HUES6 (cell line): ENCODE results near the gene UAP1L1.

Source experiments
- H3K27ac ChIP-seq: 2 replicates; pipeline ENCODE4 v1.7.0; 2013; ENCODE audit warnings: low read depth, mild to moderate bottlenecking, low read length, inconsistent platforms
- H3K27me3 ChIP-seq: 2 replicates; pipeline ENCODE4 v1.6.1; 2013; ENCODE audit warnings: low read length; ENCODE audit not compliant: control insufficient read depth, insufficient read depth
- H3K36me3 ChIP-seq: 2 replicates; pipeline ENCODE4 v1.6.1; 2013; ENCODE audit warnings: low read length; ENCODE audit not compliant: control insufficient read depth, insufficient read depth
- H3K4me1 ChIP-seq: 2 replicates; pipeline ENCODE4 v1.6.1; 2013; ENCODE audit warnings: low read length; ENCODE audit not compliant: control insufficient read depth, insufficient read depth
- H3K4me3 ChIP-seq: 2 replicates; pipeline ENCODE4 v1.5.1; 2013; ENCODE audit warnings: low read depth, low read length
- H3K9ac ChIP-seq: one replicate; pipeline ENCODE4 v1.6.1; 2013; ENCODE audit warnings: mild to moderate bottlenecking, low read length
- H3K9me3 ChIP-seq: 2 replicates; pipeline ENCODE4 v1.6.1; 2013; ENCODE audit warnings: low read depth, low read length; ENCODE audit not compliant: control insufficient read depth, insufficient read depth

The UAP1L1 gene

DNA sequence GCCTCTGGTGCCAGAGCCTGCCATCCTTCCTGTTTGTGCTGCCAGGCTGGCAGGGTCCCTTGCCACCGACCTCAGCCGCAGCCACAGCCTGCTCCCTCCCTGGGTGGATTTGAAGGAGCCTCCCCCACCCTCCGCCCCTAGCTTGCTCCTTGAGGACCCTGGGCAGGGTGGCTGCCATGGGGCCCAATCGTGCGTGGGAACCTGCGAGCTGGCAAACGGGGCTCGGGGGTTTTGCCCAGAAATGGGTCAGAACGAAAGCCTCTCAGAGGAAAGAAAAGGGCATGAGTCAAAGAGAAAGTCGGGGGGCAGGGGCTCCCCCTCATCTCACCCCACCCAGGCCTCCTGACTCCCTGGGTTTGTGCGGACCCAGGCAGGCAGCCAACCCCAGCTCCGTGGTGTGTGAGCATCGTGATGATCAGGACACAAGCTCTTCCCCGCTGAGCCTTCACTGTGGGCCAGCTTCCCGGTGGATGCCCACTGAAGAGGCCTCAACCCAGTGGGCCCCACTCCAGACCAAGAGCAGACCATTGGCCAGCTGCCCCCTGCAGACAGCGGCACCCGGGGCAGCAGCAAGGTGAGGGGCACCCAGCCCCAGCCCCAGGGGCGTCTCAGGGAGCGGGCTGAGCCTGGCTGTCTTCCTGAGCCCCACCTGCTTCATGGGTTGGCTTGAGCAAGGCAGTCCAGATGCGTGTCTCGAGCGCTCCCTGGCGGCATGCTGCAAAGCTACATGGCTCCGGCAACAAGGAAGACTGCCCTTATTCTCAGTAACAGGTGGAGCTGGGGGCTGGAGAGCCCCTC lies 42.4 kb upstream of the UAP1L1 start:
- Histone ChIP-seq H3K4me1 (no peaks in the 10 kb centered on the region), H3K9ac (no peak overlapping the region), H3K36me3 (peaks cover 13% of the 10 kb centered on the region), H3K4me3 (no peak overlapping the region), H3K27me3 (peaks cover 7% of the 10 kb centered on the region; the same call in 1 of the 2 replicates), H3K9me3 (no peaks in the 10 kb centered on the region), H3K27ac (no peak overlapping the region)

DNA sequence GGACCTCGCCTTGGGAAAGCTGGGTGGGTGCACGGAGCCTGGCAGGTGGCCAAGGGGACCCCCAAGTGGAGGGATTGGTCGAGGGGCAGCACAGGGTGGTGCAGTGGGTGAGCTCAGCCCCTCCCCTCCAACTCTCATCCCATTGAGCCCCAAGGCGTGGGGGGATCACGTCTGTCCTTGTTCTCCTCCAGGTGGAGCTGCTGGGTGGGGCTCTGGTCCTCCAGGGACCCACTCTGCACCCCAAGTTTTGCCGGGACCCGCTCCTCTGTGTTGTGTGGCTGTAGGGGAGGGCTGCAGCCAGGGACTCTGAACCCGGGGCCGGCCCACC lies 41.8 kb upstream of the UAP1L1 start:
- peaks cover 15% of the 10 kb centered on the region for H3K36me3 ChIP-seq
- no peak overlapping the region for H3K4me3 ChIP-seq
- H3K27ac ChIP-seq, result no peak overlapping the region
- H3K4me1 ChIP-seq, result no peaks in the 10 kb centered on the region
- no peak overlapping the region for H3K9ac ChIP-seq
- no peaks in the 10 kb centered on the region for H3K9me3 ChIP-seq
- H3K27me3 ChIP-seq, result peaks cover 7% of the 10 kb centered on the region; the same call in 1 of the 2 replicates

DNA sequence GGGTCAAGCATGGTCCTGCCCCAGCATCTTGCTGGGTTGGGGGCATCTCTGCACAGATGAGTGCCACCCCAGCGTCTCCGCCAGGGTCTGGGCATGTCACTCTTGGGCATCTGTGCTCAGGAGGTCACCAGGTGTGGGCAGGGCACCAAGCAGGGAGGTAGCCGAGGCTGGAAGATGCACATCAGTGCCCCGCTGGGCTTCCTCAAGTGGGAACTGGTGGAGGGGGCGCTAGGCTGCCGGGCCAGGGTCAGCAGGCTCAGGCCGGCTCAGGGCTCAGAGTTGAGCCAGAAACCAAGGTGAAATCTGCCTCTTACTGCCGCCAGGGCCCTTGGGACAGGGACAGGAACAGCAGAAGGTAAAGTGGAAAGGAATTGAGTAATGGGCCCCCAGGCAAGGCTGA lies 41.4 kb upstream of the UAP1L1 start:
- Histone ChIP-seq H3K27me3 (peaks cover 7% of the 10 kb centered on the region; the same call in 1 of the 2 replicates), H3K9ac (no peak overlapping the region), H3K4me3 (no peak overlapping the region), H3K36me3 (peaks cover 15% of the 10 kb centered on the region), H3K9me3 (no peaks in the 10 kb centered on the region), H3K4me1 (no peaks in the 10 kb centered on the region), H3K27ac (no peak overlapping the region)

DNA sequence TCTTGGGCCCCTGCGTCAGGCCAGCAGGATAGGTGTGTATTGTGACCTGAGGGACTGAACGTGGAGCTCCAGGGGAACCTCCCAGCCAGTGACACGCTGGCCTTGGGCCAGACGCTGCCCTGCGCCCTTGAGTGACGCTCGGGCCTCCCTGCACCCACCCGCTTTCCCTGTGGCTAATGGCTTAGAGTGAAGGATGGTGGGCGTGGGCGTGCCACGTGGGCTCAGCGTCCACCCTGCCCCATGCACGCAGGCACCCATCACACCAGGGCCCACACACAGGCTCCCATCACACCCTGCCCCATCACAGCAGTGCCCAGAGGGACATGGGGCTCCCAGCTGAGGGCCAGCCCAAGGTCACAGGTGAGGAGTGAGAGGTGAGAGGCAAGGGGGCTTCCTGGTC lies 40.3 kb upstream of the UAP1L1 start:
- Histone ChIP-seq H3K4me3 (no peak overlapping the region), H3K9me3 (no peaks in the 10 kb centered on the region), H3K4me1 (no peaks in the 10 kb centered on the region), H3K27me3 (peaks cover 7% of the 10 kb centered on the region; the same call in 1 of the 2 replicates), H3K27ac (no peak overlapping the region), H3K9ac (no peak overlapping the region), H3K36me3 (peaks cover 15% of the 10 kb centered on the region)

DNA sequence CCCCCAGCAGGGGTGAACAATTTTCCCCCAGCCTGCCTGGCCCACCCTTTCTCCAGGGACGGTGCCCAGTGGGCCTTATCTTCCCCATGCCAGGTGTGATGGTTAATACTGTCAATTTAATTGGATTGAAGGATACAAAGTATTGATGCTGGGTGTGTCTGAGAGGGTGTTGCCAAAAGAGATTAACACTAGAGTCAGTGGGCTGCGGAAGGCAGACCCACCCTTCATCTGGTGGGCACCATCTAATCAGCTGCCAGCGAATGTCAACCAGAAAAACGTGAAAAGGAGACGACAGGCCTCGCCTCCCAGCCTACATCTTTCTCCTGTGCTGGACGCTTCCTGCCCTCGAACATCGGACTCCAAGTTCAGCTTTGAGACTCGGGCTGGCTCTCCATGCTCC lies 39.8 kb upstream of the UAP1L1 start:
- peaks cover 7% of the 10 kb centered on the region; the same call in 1 of the 2 replicates for H3K27me3 ChIP-seq
- H3K4me1 ChIP-seq, result no peaks in the 10 kb centered on the region

DNA sequence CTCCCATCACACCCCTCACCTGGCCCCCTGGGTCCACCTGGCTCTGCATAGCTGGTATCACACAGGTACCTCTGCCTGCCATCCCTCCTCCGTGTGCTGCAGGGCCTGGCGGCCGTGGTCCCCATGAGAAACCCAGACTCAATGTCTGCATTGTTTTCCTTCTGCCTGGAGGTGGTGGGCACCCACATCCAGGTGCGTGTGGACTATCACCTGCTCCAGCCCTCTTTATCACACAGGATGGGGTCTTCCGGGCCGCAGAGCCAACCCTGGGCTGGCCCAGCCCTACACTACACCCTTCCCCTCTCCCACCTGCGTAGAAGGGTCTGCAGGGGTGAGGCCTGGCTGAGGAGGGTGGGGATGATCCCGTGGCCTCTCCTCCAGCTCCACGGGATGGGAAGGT lies 38.4 kb upstream of the UAP1L1 start:
- H3K9ac ChIP-seq, result no peak overlapping the region
- no peak overlapping the region for H3K4me3 ChIP-seq
- peaks cover 15% of the 10 kb centered on the region for H3K36me3 ChIP-seq
- no peaks in the 10 kb centered on the region for H3K9me3 ChIP-seq
- no peak overlapping the region for H3K27ac ChIP-seq
- H3K27me3 ChIP-seq, result peaks cover 16% of the 10 kb centered on the region; the same call in 1 of the 2 replicates
- no peaks in the 10 kb centered on the region for H3K4me1 ChIP-seq

More for the DNA sequence above, 39.8 kb upstream of the UAP1L1 start:
- no peaks in the 10 kb centered on the region for H3K9me3 ChIP-seq
- no peak overlapping the region for H3K9ac ChIP-seq
- H3K36me3 ChIP-seq, result peaks cover 15% of the 10 kb centered on the region
- no peak overlapping the region for H3K4me3 ChIP-seq
- no peak overlapping the region for H3K27ac ChIP-seq

DNA sequence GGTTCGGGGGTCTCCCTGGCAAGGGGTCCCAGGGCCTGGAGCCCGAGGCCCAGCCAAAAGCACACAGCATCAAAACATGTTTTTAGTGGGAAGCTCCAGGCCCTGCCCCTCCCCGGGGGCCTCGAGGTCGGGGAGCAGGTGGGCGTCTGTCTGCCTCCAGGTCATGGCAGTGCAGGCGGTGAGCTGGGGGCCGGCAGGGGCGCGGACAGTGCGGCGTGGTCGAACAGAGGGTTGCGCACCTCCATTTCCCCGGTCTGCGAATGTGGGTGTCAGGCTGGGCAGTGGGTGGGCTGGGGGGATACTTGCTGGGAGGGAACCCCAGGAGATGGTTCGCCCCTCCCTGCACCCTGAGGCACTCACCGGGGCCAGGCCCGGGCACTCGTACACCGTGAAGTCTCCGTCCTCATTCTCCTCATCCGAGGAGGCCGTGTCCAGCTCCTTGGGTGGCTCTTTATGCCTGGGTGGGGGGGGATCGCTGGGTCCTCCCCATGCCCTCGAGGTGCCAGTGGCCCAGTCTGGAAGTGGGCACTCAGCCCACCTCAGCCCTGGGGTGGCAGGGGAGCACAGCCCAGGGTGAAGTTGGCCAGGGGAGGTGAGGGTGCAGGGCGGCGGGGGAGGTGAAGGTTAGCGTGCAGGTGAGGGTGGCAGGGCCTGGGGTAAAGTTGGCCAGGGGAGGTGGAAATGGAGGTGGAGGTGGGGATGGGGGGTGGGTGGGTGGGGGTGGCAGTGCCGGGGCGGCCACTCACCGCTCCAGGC lies 37.5 kb upstream of the UAP1L1 start:
- H3K9ac ChIP-seq, result no peak overlapping the region
- no peak overlapping the region for H3K4me3 ChIP-seq
- H3K27me3 ChIP-seq, result peaks cover 20% of the 10 kb centered on the region
- no peak overlapping the region for H3K27ac ChIP-seq
- H3K36me3 ChIP-seq, result peaks cover 15% of the 10 kb centered on the region
- H3K9me3 ChIP-seq, result no peaks in the 10 kb centered on the region
- no peaks in the 10 kb centered on the region for H3K4me1 ChIP-seq

- no peak overlapping the region for H3K27ac ChIP-seq
- no peaks in the 10 kb centered on the region for H3K4me1 ChIP-seq
- no peak overlapping the region for H3K4me3 ChIP-seq
- H3K36me3 ChIP-seq, result peaks cover 15% of the 10 kb centered on the region
- H3K9ac ChIP-seq, result no peak overlapping the region
- no peaks in the 10 kb centered on the region for H3K9me3 ChIP-seq
- H3K27me3 ChIP-seq, result peaks cover 25% of the 10 kb centered on the region
Measured at GRCh38 chr9:137040568-137040967, 36.7 kb upstream of the UAP1L1 start.

- no peaks in the 10 kb centered on the region for H3K9me3 ChIP-seq
- H3K4me3 ChIP-seq, result no peak overlapping the region
- no peak overlapping the region for H3K27ac ChIP-seq
- peaks cover 15% of the 10 kb centered on the region for H3K36me3 ChIP-seq
- H3K27me3 ChIP-seq, result peaks cover 30% of the 10 kb centered on the region
- H3K9ac ChIP-seq, result no peak overlapping the region
- no peaks in the 10 kb centered on the region for H3K4me1 ChIP-seq
Measured at GRCh38 chr9:137041124-137041523, 36.2 kb upstream of the UAP1L1 start.

- Histone ChIP-seq H3K9ac (no peak overlapping the region), H3K4me1 (no peaks in the 10 kb centered on the region), H3K27me3 (peaks cover 48% of the 10 kb centered on the region), H3K4me3 (no peak overlapping the region), H3K36me3 (peaks cover 15% of the 10 kb centered on the region), H3K9me3 (no peaks in the 10 kb centered on the region), H3K27ac (no peak overlapping the region)
Measured at GRCh38 chr9:137042751-137043727, 34.3 kb upstream of the UAP1L1 start.
